DMS 273 treated with DMSO at 0.1 percent for 48 hours (cell line): ENCODE data around the gene TRIM47.
"Not testable (repeated sequence)": the region's sequence is repeated elsewhere in the genome, so short reads cannot be mapped to it uniquely, and the experiment has no call there.

Source experiments
- DNase-seq: peaks from one replicate; lab custom pipeline; 2025; lab: John Stamatoyannopoulos, UW

The TRIM47 gene

GRCh38 chr17:75869282-75870141, 8.9 kb downstream of the TRIM47 start:
- no peak for DNase-seq

- DNase-seq: not testable (repeated sequence)
These were observed 9.6 kb downstream of the TRIM47 start for GRCh38 chr17:75868730-75869281.

- DNase-seq: not testable (repeated sequence)
These were observed 12.8 kb downstream of the TRIM47 start for GRCh38 chr17:75865404-75866188.

GRCh38 chr17:75864887-75865286, 13.5 kb downstream of the TRIM47 start:
- not testable (repeated sequence) for DNase-seq

- DNase-seq: no peak
These were observed 13.9 kb downstream of the TRIM47 start for GRCh38 chr17:75864448-75864871.

- DNase-seq: no peak
These were observed 16.5 kb downstream of the TRIM47 start for GRCh38 chr17:75861927-75862317.

DNA sequence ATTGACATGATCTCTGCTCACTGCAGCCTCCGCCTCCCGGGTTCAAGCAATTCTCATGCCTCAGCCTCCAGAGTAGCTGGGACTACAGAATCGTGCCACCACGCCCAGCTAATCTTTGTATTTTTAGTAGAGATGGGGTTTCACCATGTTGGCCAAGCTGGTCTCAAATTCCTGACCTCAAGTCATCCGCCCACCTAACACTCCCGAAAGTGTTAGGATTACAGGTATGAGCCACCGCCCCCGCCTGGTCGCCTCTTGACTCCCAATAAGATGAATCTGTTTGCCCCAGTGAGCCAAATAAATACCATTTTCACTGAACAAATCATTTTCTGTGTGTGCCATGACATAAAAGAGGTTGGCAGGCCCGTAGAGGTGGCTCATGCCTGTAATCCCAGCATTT, 19.0 kb downstream of the TRIM47 start:
- DNase-seq: not testable (repeated sequence)

DNA sequence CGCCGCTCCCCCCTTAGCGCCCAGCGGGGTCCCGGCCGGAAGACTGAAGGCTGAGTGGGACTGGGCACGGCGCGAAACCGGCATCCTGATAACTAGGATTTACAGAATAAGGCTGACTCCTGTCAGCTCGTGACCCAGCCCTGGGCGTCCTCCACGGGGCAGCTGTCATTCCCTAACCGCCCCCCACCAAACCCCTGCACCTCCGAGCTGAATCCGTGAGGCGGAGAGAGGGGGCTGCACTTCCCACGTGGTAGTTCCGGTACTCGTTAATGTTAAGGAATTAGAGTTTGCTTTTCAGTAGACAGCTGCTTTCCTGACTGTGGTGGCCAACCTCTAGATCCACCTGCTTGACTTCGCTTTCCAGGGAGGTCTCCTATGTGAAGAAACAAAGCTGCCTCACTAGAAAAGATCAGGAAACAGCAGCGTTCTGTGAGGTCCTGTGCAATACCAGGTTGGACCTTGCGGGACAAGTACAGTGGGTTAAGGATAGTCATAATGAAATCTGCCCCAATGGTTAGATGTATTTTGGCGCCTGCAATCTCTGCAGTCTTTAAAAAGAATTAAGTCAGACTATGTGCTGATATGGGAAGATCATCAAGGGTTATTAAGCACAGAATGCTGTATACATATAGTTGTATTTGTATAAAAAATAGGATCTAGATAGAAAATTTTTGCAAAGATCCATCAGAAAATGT, 22.2 kb downstream of the TRIM47 start:
- peak; percentile 18 for DNase-seq

- peak; percentile 100 for DNase-seq
These were observed 22.9 kb downstream of the TRIM47 start, which contains the start of gene WBP2 for GRCh38 chr17:75855310-75856061. Gene WBP2, minus strand, starts transcription at chr17:75855335. Its CDS starts 38 bp downstream, at chr17:75855297.

GRCh38 chr17:75854881-75855309, 23.5 kb downstream of the TRIM47 start:
- DNase-seq: no peak

DNA sequence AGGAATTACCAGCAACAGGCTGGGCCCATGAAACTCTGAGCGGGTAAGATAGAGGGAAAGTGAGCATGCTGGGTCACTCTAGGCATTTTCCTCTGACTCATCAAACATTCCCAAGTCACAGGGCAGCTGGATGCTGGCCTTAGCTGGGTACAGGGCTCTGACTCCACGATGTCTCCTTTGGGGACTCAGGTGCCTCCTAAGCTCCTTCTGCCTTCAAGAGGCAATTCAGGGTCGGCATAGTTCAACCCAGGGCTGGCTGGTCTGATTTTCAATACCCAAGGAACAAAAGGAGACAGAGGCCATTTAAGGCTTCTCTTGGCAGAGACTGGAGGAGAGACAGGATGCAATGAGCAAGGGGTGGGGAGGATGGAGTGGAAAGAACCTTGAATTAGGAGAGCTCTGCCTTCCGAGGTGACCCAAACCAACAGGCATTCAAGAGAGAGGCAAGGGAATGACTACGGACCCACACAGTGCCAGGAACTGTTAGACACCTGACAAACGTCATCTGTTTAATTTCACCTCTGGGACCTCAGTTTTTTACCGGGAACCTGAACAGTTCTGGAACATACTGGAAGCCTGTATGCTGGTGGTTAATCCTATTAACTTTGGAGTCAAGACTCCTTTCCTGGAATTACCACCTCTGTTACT, 24.2 kb downstream of the TRIM47 start:
- DNase-seq: no peak

GRCh38 chr17:75853433-75853832, 24.9 kb downstream of the TRIM47 start:
- DNase-seq: no peak

DNA sequence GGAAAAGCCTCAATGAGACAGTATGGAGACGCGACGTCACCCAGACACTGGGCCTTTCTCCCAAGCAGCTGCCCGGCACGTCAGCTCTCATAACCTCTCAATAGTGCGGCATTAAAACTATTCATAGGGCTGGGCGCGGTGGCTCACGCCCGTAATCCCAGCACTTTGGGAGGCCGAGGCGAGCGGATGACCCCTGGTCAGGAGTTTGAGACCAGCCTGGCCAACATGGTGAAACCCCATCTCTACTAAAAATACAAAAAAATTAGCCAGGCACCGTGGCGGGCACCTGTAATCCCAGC, 26.7 kb downstream of the TRIM47 start:
- DNase-seq: not testable (repeated sequence)

GRCh38 chr17:75850928-75851692, 27.3 kb downstream of the TRIM47 start:
- no peak for DNase-seq

- DNase-seq: no peak
These were observed 28.7 kb downstream of the TRIM47 start for GRCh38 chr17:75849724-75850123.

DNA sequence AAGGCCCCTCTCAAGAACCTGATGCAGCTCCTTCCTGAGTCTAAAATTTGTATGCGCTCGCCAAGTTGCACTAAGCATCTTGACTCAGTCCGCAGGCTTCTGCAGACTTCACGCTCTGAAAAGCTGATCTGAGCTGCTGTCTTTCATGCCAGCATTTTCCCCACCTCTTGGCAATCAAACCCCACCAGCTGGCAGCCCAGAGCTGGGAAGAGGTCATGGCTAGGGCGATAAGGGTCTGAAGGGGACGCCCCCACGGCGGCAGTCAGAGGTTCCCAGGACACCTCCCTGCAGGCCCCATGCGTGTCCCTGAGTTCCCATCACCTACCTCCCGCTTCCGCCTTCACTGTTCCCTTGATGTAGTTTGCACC, 29.1 kb downstream of the TRIM47 start:
- no peak for DNase-seq

DNA sequence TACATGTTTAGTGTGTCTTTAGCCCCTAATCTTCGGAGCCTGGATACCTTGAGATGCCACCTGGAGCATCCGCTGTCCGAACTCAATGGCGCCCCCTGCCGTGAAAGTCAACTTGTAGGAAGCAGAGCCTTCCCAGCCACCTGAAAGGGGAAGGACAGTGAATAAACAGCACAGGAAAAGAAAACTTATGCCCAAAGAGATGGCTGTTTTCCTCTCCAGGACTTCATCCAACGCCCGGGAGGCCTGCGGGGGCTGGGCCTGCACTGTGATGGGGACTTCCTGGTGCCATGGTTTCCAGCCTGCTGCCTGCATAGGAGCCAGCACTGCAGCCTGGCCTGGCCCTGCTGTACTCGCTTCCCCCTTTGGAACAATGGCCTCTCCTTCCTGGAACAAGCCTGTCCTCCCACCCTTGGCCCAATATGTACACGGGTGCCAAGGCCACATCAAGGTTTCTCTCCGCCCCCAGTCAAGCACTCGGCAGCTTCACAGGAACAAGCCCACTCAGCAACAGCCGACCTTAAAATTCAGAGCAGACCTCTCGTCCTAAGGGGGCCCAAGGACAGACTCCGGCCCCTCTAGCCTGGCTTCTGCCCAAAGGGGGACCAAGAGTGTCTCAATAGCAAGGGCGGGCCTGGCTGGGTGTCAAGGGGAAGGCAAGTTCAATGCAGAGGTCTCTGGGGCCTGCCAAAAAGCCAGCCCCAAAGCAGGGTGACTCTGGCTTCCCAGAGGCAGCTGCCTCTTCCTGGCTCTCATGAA, 29.7 kb downstream of the TRIM47 start:
- DNase-seq: peak; percentile 20

DNA sequence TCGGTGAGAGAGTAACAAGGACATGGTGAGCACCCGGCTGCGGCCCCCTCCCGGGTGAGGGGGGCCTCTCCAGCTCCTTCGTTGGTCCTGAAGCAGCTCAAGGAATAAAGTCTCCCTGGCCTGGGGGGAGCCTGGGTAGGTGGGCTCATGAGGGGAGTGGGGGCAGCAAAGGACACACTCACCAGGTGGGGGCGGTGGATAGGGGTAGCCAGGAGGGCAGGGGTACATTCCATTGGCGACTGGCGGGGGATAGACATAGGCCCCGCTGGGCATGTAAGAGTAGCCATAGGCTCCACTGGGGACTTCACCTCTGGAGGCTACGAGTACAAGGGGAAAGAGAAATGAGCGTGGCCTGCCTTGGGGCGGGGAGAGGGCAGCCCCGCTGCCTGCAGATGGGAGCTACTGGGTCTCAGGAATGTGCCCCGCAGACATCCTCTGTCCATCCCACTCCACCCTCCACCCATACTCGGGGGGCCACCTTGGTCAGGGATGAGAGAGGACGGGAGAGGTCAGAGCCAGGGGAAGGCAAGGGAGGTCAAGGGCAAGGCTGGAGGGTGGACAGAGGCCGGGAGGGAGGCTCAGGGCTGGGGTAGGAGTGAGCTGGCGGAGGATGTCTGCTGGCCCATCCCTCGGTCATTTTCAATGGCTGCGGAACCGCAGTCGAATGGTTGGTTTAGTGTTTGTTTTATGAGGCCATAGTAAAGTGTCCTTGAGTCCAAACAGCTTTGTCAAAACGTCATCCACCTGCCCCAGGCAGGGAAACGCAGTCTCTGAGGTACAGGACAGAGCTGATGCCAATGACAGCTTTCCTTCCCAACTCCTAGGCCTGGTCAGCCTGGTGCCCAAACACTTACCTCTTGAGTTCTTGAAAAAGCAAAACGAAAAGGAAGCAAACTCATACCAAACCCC, 30.5 kb downstream of the TRIM47 start:
- DNase-seq: no peak
